Dedifferentiated amniotic fluid mesenchymal stem cell (primary cell): ENCODE results near the gene FAHD2B.
"Not testable (repeated sequence)": the region's sequence is repeated elsewhere in the genome, so short reads cannot be mapped to it uniquely, and the experiment has no call there.

Source experiments
- DNase-seq: peaks from one replicate; pipeline ENCODE4 v3.0.0-alpha.2; 2016; ENCODE audit errors: extremely low spot score

FAHD2B gene

DNA sequence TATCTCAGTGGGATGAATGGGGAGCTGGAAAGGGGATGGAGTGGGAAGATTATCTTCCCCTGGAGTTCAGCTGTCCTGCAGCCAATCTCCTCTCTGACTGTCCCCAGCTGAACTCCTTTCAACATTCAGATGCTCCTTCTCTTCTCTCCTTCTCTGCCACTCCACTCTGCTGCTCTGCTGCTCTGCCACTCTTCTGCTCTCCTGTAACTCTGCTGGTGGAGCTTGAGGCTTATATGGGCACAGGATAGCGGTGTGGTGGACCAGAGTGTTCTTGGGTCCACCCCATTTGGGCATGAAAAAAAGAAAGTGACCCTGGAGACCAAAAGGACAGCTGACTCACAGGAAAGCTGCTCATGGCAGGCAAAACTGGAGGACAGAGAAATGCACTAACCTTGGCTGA is 26.6 kb downstream of the FAHD2B start:
- no peak for DNase-seq

DNA sequence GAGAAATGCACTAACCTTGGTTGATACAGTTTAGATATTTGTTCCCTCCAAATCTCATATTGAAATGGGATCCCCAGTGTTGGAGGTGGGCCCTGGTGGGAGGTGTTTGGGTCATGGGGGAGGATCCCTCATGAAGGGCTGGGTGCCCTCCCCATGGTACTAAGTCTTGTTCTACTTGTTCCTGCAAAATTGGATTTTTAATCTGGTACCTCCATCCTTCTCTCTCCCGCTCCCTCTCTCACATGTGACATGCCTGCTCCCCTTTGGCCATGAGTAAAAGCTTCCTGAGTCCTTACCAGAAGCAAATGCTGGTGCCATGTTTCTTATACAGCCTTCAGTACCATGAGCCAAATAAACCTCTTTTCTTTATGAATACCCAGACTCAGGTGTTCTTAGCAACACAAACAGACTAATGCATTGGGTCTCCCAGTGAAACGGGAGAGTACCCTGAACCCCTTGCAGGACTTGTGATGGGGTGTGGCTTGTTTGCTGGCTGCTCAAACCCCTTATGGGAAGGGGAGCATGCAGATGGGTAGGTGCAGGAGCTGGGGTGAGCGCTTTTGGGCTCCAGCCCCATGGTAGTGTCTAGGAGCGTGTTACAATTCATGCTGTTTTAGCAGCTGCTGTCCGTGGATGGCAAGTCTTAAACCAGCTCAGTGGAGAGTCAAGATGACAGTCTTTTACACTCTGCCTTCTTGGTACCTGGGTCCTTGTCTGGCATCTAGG is 27.2 kb downstream of the FAHD2B start:
- DNase-seq = no peak

DNA sequence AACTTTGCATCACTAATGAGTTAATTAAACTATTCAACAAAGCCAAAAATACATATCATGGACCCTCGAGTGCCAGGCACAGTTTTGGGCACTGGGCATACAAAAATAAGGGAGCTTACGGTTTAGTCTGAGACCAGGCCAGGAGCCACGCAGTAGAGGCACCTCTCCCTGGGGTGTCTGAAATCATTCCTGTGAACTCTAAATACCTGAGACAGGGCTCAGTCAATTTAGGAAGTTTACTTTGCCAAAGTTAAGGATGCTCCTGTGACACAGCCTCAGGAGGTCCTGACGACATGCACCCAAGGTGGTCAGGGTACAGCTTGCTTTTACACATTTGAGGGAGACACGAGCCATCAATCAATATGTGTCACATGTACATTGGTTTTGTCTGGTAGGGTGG is 28.7 kb downstream of the FAHD2B start:
- DNase-seq = not testable (repeated sequence)

DNA sequence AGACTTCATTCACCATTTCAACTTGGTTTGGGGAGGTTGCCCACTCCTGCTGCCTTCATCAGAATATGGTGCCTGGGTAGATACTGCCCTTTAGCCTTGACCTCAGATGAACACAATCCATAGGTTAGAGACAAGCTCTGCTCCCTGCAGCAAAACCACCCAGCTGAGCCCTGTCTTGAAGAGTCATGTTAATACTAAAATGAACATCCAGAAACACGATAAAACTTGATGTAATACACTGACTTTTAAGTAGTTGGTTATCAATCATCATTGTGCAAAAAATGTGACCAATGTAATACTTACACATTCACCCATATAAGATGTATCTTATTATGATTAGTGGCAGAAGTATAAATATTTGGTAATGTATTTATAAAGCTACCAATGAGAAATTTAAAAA is 32.7 kb downstream of the FAHD2B start:
- DNase-seq = not testable (repeated sequence)

DNA sequence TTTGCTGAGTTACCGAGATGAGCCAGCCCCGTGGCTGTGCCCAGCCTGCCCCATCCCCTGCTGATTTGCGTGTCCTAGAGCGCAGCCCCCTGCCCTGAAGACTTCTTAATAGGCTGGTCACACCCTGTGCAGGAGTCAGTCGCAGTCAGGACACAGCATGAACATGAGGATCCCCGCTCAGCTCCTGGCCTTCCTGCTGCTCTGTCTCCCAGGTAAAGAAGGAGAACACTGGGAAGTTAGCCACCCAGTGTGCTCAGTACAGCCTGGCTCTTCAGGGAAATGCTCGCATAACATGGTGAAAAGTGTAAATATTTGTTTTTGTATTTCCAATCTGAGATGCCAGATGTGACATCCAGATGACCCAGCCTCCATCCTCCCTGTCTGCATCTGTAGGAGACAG is 34.9 kb downstream of the FAHD2B start:
- not testable (repeated sequence) for DNase-seq

DNA sequence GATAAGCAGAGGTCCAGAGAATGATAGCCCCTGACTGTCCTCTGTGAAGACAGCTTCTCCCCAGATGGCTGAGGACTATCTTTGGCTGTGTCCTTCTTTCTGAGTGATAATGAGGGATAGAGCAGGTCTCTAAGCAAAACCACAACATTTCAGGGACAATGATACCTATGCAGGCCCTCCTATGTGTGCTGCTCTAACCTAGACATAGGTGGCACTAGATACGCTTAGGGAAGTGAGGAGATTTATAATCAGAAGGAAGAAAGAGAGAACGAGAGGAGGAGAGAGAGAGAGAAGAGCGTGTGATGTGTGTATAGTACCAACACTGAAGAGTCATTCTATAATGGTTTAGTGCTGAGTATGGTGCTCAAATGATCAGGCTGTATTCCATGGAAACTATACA is 38.5 kb downstream of the FAHD2B start:
- not testable (repeated sequence) for DNase-seq

DNA sequence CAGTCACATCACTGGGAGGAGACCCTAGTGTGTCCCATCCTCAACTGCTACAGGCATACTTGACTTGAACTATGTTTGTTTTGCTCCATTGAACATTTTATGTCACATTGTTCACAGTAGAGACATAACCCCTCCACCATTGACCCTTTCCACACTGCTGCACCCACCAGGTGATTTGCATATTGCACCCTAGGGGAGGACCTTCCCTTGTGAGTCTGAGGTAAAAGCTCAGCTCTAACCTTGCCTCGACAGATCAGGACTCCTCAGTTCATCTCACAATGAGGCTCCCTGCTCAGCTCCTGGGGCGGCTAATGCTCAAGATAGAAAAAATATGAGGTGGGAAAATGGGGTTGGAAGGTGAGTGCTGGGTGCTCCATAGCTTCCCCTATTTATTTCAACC is 44.6 kb downstream of the FAHD2B start:
- not testable (repeated sequence) for DNase-seq

DNA sequence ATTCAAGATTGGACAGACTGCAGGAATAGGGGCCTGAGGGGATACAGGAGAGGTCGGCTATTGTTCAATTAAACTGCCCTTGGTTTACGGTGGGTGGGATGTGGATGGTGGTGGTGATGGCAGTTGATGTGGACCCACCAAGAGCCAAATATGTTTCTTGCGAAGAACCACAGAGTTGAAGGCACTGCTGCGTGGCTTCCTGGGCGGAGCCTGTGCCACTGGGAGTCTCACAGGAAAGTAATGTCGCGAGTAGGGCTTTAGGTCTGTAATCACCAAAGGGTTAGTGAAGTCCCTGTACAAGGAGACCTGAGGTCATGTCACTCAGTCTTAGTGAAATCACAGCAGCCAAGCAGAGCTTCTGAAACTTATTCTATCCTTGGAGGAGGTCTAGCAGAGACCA is 46.2 kb downstream of the FAHD2B start:
- DNase-seq = not testable (repeated sequence)

DNA sequence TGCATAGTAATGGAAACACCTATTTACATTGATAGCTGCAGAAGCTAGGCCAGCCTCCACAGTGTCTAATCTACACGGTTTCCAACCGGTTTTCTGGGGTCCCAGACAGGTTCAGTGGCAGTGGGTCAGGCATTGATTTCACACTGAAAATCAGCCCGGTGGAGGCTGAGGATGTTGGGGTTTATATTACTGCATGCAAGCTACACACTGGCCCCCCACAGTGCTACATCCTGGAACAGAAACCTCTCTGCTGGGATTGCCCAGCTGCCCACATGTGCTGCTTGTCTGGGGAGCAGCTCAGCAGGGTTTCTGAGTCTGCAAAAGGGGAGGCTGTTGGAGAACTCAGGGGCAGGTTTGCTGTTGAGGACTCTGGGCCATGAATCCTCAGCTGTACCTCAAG is 48.0 kb downstream of the FAHD2B start:
- not testable (repeated sequence) for DNase-seq

DNA sequence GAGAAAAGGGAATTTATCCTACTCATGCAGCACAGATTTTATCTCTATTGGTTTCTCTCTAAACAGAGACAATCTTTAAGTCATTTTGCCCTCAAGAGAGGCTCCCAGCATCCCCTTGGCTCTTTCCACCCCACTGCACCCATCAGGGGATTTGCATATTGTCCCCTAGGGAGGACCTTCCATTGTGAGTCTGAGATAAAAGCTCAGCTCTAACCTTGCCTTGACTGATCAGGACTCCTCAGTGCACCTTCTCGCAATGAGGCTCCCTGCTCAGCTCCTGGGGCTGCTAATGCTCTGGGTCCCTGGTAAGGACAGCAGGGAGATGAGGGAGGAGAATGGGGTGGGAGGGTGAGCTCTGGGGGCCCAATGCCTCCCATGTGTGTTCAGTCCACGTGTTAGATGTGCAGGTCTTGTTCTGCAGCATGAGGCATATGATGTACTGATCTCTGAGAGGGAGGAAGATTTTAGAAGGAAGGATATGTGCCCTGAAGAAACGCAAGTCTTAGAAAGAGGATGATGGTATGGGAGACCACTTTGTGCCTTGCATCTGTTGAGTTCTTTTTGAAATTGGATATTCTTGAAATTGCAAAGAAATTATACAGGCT is 48.7 kb downstream of the FAHD2B start:
- DNase-seq = not testable (repeated sequence)
